ENCODE data around the gene LRRC36. TPM values are rescaled to one million over a fixed set of nuclear protein-coding genes. Genes with fewer than 3 reads are reported as not detected.

The LRRC36 gene
- total RNA-seq, 1 experiment from 2014 or later: 0.13 TPM

DNA sequence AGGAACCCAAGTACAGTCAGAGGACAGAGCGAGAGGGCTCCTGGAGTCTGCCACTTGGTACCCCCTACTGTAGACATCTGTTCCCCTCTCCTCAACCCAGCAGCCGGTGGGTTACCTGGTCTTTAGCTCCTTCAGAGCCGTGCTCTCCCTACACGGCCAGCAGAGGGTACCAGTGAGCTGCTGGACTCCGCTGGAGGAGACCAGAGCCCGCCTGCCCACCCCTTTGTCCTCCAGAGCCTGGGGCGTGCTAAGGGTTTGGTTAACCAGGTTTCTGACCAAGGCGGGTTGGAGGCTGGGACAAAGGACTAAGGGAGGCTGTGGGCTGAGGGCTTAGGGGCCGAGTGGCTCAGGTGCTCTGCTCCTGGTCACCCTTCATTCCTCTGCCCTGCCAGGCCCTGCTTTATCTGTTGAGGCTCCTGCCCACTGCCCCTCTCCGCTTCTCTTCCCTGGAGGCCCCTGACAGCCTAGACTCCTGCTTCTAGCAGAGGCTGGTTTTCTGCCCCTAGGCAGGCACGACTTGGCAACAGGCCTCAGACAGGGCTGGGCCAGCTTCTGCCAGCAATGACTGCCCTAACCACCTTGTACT is 101.6 kb downstream of the LRRC36 start (continued):
- TF ChIP-seq, protein P1, sequence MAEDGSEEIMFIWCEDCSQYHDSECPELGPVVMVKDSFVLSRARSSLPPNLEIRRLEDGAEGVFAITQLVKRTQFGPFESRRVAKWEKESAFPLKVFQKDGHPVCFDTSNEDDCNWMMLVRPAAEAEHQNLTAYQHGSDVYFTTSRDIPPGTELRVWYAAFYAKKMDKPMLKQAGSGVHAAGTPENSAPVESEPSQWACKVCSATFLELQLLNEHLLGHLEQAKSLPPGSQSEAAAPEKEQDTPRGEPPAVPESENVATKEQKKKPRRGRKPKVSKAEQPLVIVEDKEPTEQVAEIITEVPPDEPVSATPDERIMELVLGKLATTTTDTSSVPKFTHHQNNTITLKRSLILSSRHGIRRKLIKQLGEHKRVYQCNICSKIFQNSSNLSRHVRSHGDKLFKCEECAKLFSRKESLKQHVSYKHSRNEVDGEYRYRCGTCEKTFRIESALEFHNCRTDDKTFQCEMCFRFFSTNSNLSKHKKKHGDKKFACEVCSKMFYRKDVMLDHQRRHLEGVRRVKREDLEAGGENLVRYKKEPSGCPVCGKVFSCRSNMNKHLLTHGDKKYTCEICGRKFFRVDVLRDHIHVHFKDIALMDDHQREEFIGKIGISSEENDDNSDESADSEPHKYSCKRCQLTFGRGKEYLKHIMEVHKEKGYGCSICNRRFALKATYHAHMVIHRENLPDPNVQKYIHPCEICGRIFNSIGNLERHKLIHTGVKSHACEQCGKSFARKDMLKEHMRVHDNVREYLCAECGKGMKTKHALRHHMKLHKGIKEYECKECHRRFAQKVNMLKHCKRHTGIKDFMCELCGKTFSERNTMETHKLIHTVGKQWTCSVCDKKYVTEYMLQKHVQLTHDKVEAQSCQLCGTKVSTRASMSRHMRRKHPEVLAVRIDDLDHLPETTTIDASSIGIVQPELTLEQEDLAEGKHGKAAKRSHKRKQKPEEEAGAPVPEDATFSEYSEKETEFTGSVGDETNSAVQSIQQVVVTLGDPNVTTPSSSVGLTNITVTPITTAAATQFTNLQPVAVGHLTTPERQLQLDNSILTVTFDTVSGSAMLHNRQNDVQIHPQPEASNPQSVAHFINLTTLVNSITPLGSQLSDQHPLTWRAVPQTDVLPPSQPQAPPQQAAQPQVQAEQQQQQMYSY (CRISPR knock-in tag; IDR thresholded peaks at IDR 0.05): no peak
- TF ChIP-seq EMX1 (CRISPR knock-in tag; IDR thresholded peaks at IDR 0.05): no peak
- no peak for TF ChIP-seq CREM (CRISPR knock-in tag; IDR thresholded peaks at IDR 0.05)
- no peak for TF ChIP-seq ATF2 (CRISPR knock-in tag; IDR thresholded peaks at IDR 0.05; ENCODE audit: borderline replicate concordance, low read depth)
- TF ChIP-seq ATF1 (CRISPR knock-in tag; IDR thresholded peaks at IDR 0.05): no peak
- TF ChIP-seq PRRX2 (CRISPR knock-in tag; IDR thresholded peaks at IDR 0.05): no peak
- no peak for TF ChIP-seq IRF2 (CRISPR knock-in tag; IDR thresholded peaks at IDR 0.05; ENCODE audit: borderline replicate concordance, low read depth)
- TF ChIP-seq ZNF281 (CRISPR knock-in tag; IDR thresholded peaks at IDR 0.05): no peak
- TF ChIP-seq, protein P2, sequence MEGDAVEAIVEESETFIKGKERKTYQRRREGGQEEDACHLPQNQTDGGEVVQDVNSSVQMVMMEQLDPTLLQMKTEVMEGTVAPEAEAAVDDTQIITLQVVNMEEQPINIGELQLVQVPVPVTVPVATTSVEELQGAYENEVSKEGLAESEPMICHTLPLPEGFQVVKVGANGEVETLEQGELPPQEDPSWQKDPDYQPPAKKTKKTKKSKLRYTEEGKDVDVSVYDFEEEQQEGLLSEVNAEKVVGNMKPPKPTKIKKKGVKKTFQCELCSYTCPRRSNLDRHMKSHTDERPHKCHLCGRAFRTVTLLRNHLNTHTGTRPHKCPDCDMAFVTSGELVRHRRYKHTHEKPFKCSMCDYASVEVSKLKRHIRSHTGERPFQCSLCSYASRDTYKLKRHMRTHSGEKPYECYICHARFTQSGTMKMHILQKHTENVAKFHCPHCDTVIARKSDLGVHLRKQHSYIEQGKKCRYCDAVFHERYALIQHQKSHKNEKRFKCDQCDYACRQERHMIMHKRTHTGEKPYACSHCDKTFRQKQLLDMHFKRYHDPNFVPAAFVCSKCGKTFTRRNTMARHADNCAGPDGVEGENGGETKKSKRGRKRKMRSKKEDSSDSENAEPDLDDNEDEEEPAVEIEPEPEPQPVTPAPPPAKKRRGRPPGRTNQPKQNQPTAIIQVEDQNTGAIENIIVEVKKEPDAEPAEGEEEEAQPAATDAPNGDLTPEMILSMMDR (IDR thresholded peaks at IDR 0.05): peak; percentile 80
- no peak for TF ChIP-seq ZNF317 (CRISPR knock-in tag; IDR thresholded peaks at IDR 0.05; ENCODE audit: borderline replicate concordance, low read depth)
- TF ChIP-seq, protein P3, sequence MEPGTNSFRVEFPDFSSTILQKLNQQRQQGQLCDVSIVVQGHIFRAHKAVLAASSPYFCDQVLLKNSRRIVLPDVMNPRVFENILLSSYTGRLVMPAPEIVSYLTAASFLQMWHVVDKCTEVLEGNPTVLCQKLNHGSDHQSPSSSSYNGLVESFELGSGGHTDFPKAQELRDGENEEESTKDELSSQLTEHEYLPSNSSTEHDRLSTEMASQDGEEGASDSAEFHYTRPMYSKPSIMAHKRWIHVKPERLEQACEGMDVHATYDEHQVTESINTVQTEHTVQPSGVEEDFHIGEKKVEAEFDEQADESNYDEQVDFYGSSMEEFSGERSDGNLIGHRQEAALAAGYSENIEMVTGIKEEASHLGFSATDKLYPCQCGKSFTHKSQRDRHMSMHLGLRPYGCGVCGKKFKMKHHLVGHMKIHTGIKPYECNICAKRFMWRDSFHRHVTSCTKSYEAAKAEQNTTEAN (CRISPR knock-in tag; IDR thresholded peaks at IDR 0.05): no peak
- peak; percentile 53; the same call in 1 of the 2 replicates for TF ChIP-seq GABPB1 (CRISPR knock-in tag; IDR thresholded peaks at IDR 0.05)

DNA sequence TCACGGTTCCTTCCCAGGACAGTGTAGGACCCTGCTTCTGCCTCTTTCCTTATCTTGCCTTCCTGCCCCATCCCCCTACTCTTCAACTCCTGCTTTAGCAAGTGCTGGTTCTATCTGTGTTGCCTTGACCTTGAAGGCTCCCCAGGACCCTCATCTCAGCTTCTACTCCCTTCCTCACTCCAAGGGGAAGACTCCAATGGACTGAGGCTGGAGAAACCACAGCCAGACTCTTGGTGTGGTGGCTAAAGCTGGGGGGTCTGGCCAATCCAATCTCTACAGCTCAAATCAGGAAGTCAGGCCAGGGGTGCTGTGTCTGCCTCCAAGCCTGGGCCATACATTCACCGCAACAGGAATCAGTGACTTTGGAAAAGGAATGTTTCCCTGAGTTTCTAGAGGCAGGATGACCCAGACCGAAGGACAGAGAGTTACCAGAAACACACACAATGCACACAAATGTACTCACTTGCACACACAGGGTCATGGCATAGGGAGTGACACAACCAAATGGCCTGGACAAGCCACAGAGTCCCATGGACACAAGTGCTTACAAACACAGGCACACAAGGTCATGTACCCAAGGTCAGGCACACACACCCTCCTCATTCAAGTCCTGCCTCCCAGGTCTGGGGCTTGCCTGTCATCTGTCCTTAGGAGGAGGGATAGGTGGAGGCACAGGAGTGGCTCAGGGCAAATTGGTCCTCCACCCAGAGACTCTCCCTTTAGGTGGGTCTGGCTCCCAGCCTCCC is 102.6 kb downstream of the LRRC36 start:
- Mint-ChIP-seq H3K9me3 (no peaks in the 10 kb centered on the region), H3K27me3 (ENCODE audit: low read depth) (peaks cover 12% of the 10 kb centered on the region), H3K36me3 (no peaks in the 10 kb centered on the region), H3K4me1 (peaks cover 77% of the 10 kb centered on the region), H3K27ac (no peak overlapping the region), H3K4me3 (peak overlapping the region; percentile 77)
- CTCF ChIA-PET: interaction anchor here (0.6 to 10.4 kb wide), 21 partner anchors 9 to 468 kb away, joined by 3 to 234 read pairs (median 11); partner anchors contain the start of genes ATP6V0D1, CES3, LRRC36 and ZDHHC1
- POLR2A ChIA-PET: no interaction called here
- no peak for ATAC-seq
- peak; percentile 62; the same call in 1 of the 2 replicates for TF ChIP-seq ESRRA (CRISPR knock-in tag; IDR thresholded peaks at IDR 0.05; ENCODE audit: borderline replicate concordance)
- 0 out of 2 replicates have a peak, but pooled peaks have one; percentile 46 for TF ChIP-seq GABPB1 (CRISPR knock-in tag; IDR thresholded peaks at IDR 0.05)
- no peak for TF ChIP-seq IRF1 (CRISPR knock-in tag; IDR thresholded peaks at IDR 0.05)
- TF ChIP-seq EMX1 (CRISPR knock-in tag; IDR thresholded peaks at IDR 0.05): no peak
- TF ChIP-seq, protein P2 (IDR thresholded peaks at IDR 0.05): no peak
- TF ChIP-seq GTF2I (CRISPR knock-in tag; conservative IDR thresholded peaks at IDR 0.05): no peak
- TF ChIP-seq, protein P4, sequence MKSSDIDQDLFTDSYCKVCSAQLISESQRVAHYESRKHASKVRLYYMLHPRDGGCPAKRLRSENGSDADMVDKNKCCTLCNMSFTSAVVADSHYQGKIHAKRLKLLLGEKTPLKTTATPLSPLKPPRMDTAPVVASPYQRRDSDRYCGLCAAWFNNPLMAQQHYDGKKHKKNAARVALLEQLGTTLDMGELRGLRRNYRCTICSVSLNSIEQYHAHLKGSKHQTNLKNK (CRISPR knock-in tag; IDR thresholded peaks at IDR 0.05): no peak
- no peak for DNase-seq (ENCODE audit: low spot score)

Measured in WTC11 (cell line).